ENCODE results near the gene ZBTB20. TPM values are rescaled to one million over a fixed set of nuclear protein-coding genes. Genes with fewer than 3 reads are reported as not detected.

The ZBTB20 gene
- total RNA-seq, 4 donors from 2014 or later, result 4.1 to 41.8 (median 11.6) TPM

DNA sequence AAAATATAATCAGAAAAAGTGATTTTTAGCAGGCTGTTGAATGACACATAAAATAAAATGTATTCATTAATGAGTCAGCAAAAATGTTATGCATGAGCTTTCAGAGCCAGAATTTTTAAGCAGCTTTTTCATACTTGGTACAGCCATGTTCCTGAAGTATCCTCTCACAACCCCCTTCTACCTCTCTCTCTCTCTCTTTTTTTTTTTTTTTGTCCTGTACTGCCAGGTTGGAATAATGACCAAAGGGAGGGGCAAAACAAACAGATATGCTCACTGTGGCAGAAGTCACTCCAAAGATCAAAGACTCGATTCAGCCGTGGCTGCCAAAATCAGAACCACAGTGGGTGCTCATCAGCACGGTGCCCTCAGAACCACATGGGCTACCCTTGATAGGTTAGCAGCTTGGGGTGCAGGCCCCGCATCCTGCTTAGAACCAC is 383.0 kb downstream of the ZBTB20 start:
- intact Hi-C loops (cut with DNase I), result no loop called here
- DNase-seq, result no peak
- no peaks in the 10 kb centered on the region for H3K36me3 ChIP-seq
- no peak overlapping the region for H3K4me3 ChIP-seq
- no peak overlapping the region for H3K27ac ChIP-seq
- TF ChIP-seq, protein P1, sequence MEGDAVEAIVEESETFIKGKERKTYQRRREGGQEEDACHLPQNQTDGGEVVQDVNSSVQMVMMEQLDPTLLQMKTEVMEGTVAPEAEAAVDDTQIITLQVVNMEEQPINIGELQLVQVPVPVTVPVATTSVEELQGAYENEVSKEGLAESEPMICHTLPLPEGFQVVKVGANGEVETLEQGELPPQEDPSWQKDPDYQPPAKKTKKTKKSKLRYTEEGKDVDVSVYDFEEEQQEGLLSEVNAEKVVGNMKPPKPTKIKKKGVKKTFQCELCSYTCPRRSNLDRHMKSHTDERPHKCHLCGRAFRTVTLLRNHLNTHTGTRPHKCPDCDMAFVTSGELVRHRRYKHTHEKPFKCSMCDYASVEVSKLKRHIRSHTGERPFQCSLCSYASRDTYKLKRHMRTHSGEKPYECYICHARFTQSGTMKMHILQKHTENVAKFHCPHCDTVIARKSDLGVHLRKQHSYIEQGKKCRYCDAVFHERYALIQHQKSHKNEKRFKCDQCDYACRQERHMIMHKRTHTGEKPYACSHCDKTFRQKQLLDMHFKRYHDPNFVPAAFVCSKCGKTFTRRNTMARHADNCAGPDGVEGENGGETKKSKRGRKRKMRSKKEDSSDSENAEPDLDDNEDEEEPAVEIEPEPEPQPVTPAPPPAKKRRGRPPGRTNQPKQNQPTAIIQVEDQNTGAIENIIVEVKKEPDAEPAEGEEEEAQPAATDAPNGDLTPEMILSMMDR (IDR thresholded peaks at IDR 0.05), result no peak
- TF ChIP-seq POLR2A (IDR thresholded peaks at IDR 0.05), result no peak
- no peaks in the 10 kb centered on the region for H3K27me3 ChIP-seq
- no peaks in the 10 kb centered on the region for H3K9me3 ChIP-seq
- H3K4me1 ChIP-seq, result peaks cover 0 to 3% (median 0%) of the 10 kb centered on the region in 3 donors
- 43 to 53% methylated on average over 4 of the region's 4 CpGs for whole genome bisulfite sequencing, 2 donors

DNA sequence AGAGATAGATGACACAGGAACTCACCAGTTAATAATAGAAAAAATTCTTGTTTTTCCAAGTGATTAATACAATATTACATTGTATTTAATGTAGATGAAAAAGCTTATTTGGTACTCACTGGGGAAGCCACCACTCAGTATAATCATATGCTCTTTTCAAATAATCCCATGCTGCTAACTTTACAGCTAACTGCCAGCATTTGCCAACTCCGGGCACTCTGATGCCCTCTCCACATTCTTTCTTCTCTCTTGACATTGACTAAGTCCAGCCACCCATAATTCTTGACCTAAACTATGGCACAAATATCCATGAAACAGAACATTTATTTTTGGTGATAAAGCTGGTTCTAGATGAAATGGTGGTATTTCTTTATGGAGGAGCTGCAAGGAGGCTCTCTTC is 384.9 kb downstream of the ZBTB20 start:
- 91 to 93% methylated on average over 1 of the region's 1 CpG for WGBS, 2 donors
- TF ChIP-seq POLR2A (IDR thresholded peaks at IDR 0.05), result no peak
- TF ChIP-seq, protein P1 (IDR thresholded peaks at IDR 0.05), result no peak

DNA sequence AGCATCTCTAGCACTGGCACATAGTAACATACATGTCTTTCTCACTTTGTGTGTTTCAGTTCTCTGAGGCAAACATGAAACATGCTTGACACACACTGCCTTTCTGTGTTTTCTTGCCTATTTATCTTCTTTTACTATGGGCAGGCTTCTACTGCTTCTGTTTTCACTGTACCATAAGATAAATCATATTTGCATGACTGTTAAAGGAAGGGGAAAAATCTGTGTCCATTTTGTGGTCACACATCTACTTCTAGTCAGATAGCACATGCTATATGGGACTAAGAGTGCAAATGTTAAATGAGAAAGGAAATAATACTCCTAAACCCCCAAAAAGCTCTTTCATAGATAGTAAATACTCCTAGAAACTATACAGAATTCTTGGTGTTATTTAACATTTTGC is 386.4 kb downstream of the ZBTB20 start:
- no peak for DNase-seq
- intact Hi-C loops (cut with DNase I), result no loop called here

More for the DNA sequence above, 384.9 kb downstream of the ZBTB20 start:
- no peak for DNase-seq
- no peaks in the 10 kb centered on the region for H3K9me3 ChIP-seq
- no peaks in the 10 kb centered on the region for H3K36me3 ChIP-seq
- H3K4me1 ChIP-seq, result peaks cover 0 to 3% (median 0%) of the 10 kb centered on the region in 3 donors
- H3K27me3 ChIP-seq, result no peaks in the 10 kb centered on the region
- intact Hi-C loops (cut with DNase I), result no loop called here
- H3K4me3 ChIP-seq, result no peak overlapping the region
- no peak overlapping the region for H3K27ac ChIP-seq

DNA sequence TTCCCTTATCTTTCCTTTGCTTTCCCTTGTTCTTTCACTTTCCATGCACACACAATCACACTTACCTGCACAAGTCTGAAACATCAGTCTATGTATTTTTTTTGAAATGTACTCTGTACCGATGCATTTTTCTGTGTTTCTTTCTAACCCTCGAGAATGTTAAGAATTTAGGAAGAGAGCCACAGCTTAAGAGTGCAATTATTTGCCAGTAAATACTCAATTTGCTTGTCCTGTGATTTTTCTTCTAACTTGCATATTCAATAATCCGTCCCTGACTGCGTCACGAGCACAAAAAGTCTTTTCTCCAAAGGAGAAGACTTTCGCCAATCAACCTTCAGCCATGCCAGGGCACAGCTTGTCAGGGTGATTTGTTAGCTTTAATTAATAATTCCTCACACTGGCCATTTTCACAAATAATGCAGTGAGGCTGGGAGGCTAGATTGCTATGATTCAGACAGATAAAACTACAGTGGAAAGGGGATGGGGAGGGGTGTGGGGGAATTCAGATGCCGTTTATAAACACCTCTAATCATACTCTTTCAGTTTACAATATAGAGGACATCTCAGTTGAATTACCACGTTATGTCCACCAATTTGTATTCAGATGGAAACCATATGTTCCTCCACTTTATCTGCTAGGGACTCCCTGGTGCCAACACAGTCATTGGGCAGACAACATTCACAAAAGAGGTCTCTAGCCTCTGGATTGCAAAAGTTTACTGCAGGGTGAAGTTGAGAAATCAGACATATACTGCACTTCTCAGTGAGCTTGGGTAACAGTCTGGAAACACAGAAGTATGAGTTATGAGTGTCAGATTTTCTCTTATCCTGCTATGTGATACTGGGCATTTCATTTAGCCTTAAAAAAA is 388.0 kb downstream of the ZBTB20 start:
- Histone ChIP-seq H3K27ac (peak overlapping the region in 3 of 4 donors; percentile 37 to 67 (median 59)), H3K36me3 (no peaks in the 10 kb centered on the region), H3K4me1 (no peaks in the 10 kb centered on the region), H3K4me3 (peak overlapping the region in 3 of 4 donors; percentile 25 to 51 (median 31)), H3K9me3 (no peaks in the 10 kb centered on the region), H3K27me3 (no peaks in the 10 kb centered on the region)
- no peak for DNase-seq
- intact Hi-C loops (cut with DNase I), result no loop called here
- no peak for TF ChIP-seq POLR2A (IDR thresholded peaks at IDR 0.05)
- TF ChIP-seq, protein P1 (IDR thresholded peaks at IDR 0.05), result no peak
- 61 to 74% methylated on average over 8 of the region's 8 CpGs for WGBS, 2 donors

More for the DNA sequence above, 386.4 kb downstream of the ZBTB20 start:
- Histone ChIP-seq H3K36me3 (no peaks in the 10 kb centered on the region), H3K4me3 (no peak overlapping the region), H3K9me3 (no peaks in the 10 kb centered on the region), H3K4me1 (peaks cover 0 to 3% (median 0%) of the 10 kb centered on the region in 3 donors), H3K27me3 (no peaks in the 10 kb centered on the region), H3K27ac (no peak overlapping the region)
- TF ChIP-seq, protein P1 (IDR thresholded peaks at IDR 0.05), result no peak
- TF ChIP-seq POLR2A (IDR thresholded peaks at IDR 0.05), result no peak

DNA sequence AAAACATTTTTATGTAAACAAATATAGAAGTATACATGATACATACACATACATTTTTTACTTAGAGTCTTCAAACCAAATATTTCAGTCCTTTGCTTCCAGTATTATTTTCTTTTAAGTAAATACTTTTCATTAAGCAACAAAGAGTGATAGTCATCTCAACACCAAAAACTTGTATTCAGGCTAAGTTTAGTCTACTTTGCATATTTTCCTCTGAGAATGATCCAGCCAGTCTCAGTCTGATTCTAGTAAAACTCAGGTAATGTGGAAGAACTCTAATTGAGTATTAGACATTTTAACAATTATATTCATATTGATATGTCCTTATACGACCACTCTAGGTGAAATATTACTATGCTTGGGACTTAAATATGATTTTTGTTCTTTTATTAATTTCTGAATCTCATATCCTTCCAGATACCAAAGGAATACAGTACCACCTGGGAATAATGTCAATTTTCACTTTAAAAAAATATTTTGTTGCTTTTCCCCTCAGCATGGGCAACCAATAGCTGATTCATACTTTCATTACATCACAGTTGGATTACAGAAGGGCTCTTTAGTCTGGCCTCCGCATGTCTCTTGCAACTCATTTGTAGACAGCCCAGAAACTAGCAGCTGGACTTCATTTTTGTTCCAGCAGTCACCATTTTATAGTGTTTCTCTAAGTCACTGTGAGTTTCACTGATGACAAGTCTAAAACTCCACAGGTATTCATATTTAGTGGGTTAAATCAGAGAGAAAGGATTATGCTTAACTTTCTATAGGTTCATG is 390.4 kb downstream of the ZBTB20 start:
- no peak for DNase-seq

More for the DNA sequence above, 390.4 kb downstream of the ZBTB20 start:
- 74 to 78% methylated on average over 2 of the region's 2 CpGs for WGBS, 2 donors
- intact Hi-C loops (cut with DNase I), result no loop called here
- no peaks in the 10 kb centered on the region for H3K27me3 ChIP-seq
- H3K4me3 ChIP-seq, result no peak overlapping the region
- H3K4me1 ChIP-seq, result no peaks in the 10 kb centered on the region
- no peaks in the 10 kb centered on the region for H3K9me3 ChIP-seq
- peak overlapping the region in 1 of 4 donors; percentile 67 for H3K27ac ChIP-seq
- TF ChIP-seq POLR2A (IDR thresholded peaks at IDR 0.05), result no peak
- TF ChIP-seq, protein P1 (IDR thresholded peaks at IDR 0.05), result no peak
- no peaks in the 10 kb centered on the region for H3K36me3 ChIP-seq
